ENCODE data around the gene SMPX. TPM values are rescaled to one million over a fixed set of nuclear protein-coding genes. Genes with fewer than 3 reads are reported as not detected.

SMPX gene
- total RNA-seq, 4 donors from 2014 or later, result not detected

GRCh38 chrX:21705225-21705624 lies 52.7 kb downstream of the SMPX start:
- no peaks in the 10 kb centered on the region for H3K36me3 ChIP-seq
- no peaks in the 10 kb centered on the region for H3K4me1 ChIP-seq
- DNase-seq, result no peak
- no peak overlapping the region for H3K27ac ChIP-seq
- no peaks in the 10 kb centered on the region for H3K27me3 ChIP-seq
- H3K9me3 ChIP-seq, result no peaks in the 10 kb centered on the region
- TF ChIP-seq POLR2A (IDR thresholded peaks at IDR 0.05), result no peak
- TF ChIP-seq, protein P1, sequence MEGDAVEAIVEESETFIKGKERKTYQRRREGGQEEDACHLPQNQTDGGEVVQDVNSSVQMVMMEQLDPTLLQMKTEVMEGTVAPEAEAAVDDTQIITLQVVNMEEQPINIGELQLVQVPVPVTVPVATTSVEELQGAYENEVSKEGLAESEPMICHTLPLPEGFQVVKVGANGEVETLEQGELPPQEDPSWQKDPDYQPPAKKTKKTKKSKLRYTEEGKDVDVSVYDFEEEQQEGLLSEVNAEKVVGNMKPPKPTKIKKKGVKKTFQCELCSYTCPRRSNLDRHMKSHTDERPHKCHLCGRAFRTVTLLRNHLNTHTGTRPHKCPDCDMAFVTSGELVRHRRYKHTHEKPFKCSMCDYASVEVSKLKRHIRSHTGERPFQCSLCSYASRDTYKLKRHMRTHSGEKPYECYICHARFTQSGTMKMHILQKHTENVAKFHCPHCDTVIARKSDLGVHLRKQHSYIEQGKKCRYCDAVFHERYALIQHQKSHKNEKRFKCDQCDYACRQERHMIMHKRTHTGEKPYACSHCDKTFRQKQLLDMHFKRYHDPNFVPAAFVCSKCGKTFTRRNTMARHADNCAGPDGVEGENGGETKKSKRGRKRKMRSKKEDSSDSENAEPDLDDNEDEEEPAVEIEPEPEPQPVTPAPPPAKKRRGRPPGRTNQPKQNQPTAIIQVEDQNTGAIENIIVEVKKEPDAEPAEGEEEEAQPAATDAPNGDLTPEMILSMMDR (IDR thresholded peaks at IDR 0.05), result no peak
- H3K4me3 ChIP-seq, result no peak overlapping the region

DNA sequence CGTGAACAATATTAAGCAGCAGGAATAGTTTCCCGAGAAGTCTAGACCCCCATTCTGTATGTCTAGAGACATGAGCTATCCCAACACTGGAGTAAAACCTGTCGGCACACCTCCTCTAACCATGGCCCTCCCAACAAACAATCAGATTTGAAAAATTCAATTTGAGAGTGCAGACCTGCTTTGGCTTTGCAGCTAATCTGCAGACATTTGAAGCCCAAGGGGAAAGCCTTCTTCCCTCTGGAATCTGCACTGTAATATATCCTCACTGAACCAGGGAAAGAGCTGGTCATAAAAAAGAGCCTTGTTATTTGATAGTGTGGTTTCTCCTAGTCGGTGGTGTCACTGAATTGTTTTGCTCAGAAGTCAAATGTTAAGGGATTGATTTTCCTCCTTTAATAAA lies 55.2 kb downstream of the SMPX start:
- Histone ChIP-seq H3K27ac (no peak overlapping the region), H3K9me3 (no peaks in the 10 kb centered on the region), H3K4me3 (no peak overlapping the region), H3K4me1 (no peaks in the 10 kb centered on the region), H3K27me3 (no peaks in the 10 kb centered on the region), H3K36me3 (no peaks in the 10 kb centered on the region)
- no peak for TF ChIP-seq POLR2A (IDR thresholded peaks at IDR 0.05)
- TF ChIP-seq, protein P1 (IDR thresholded peaks at IDR 0.05), result no peak
- DNase-seq, result no peak

DNA sequence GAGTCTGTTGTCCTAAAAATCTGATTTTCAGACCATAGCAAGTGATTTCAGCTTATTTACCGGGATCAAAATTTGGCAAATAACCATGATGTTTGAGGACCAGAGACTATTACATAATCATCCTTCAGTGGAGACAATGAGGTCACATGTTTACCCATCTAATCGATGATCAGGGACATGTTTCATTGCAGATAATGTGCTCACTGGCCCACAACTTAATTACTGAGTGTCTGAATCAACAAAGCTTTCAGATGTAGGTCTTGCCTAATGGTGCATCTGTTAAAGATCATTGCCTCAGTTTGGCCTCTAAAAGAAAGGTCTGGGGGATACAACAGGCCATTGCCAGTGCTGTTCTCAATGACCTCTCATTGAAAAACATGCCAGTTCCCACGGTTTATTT lies 56.9 kb downstream of the SMPX start:
- TF ChIP-seq, protein P1 (IDR thresholded peaks at IDR 0.05), result no peak
- TF ChIP-seq POLR2A (IDR thresholded peaks at IDR 0.05), result no peak
- Histone ChIP-seq H3K27me3 (no peaks in the 10 kb centered on the region), H3K4me1 (no peaks in the 10 kb centered on the region), H3K36me3 (no peaks in the 10 kb centered on the region), H3K27ac (no peak overlapping the region), H3K4me3 (no peak overlapping the region), H3K9me3 (no peaks in the 10 kb centered on the region)
- no peak for DNase-seq

- no peak for DNase-seq
- H3K9me3 ChIP-seq, result no peaks in the 10 kb centered on the region
- H3K4me3 ChIP-seq, result no peak overlapping the region
- no peak overlapping the region for H3K27ac ChIP-seq
- H3K27me3 ChIP-seq, result no peaks in the 10 kb centered on the region
- H3K4me1 ChIP-seq, result no peaks in the 10 kb centered on the region
- no peaks in the 10 kb centered on the region for H3K36me3 ChIP-seq
- no peak for TF ChIP-seq POLR2A (IDR thresholded peaks at IDR 0.05)
- TF ChIP-seq, protein P1 (IDR thresholded peaks at IDR 0.05), result no peak
These were observed 57.6 kb downstream of the SMPX start for GRCh38 chrX:21700275-21700674.

GRCh38 chrX:21699136-21699535 lies 58.8 kb downstream of the SMPX start:
- Histone ChIP-seq H3K36me3 (no peaks in the 10 kb centered on the region), H3K9me3 (no peaks in the 10 kb centered on the region), H3K4me3 (no peak overlapping the region), H3K4me1 (no peaks in the 10 kb centered on the region), H3K27ac (no peak overlapping the region), H3K27me3 (no peaks in the 10 kb centered on the region)
- DNase-seq, result no peak
- TF ChIP-seq, protein P1 (IDR thresholded peaks at IDR 0.05), result no peak
- no peak for TF ChIP-seq POLR2A (IDR thresholded peaks at IDR 0.05)

DNA sequence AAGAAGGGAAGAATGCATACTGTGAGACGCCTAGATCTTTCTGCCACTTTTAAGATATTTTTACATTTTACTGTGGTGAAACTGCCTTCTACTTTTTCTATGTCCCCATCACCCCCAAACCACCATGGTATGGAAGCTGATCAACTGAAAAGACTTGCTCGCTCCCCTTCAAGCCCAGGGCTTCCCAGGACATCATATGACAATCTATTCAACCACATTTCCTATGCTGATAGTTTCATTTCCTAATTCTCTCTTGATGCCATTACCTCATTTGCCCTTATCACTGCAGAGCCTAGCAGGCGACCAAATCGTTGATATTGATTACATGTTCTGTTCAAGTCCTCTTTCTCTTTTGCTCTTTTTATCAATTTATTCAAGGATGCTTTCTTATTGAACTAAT lies 59.6 kb downstream of the SMPX start:
- TF ChIP-seq POLR2A (IDR thresholded peaks at IDR 0.05), result no peak
- TF ChIP-seq, protein P1 (IDR thresholded peaks at IDR 0.05), result no peak
- no peaks in the 10 kb centered on the region for H3K4me1 ChIP-seq

More for the DNA sequence above, 59.6 kb downstream of the SMPX start:
- no peak overlapping the region for H3K27ac ChIP-seq
- H3K36me3 ChIP-seq, result no peaks in the 10 kb centered on the region
- DNase-seq, result no peak
- H3K4me3 ChIP-seq, result no peak overlapping the region
- no peaks in the 10 kb centered on the region for H3K9me3 ChIP-seq
- no peaks in the 10 kb centered on the region for H3K27me3 ChIP-seq
